Tibial nerve (tissue), 4 donors: ENCODE data around the gene CPNE6.

Experiments used
- CTCF ChIP-seq, 5 experiments: fragments of 200-600 bp in 3 of 5; fragments of 450-650 bp in 2 of 5; sonication (generic) in 3 of 5; IDR thresholded peaks; one replicate each; pipeline ENCODE4 v1.5.1; 2016 to 2019; ENCODE audit warnings: antibody characterized with exemption in 5 of 5, mild to moderate bottlenecking in 3 of 5, moderate library complexity in 2 of 5
- EP300 ChIP-seq, 2 donors: sonication (generic); formaldehyde crosslinking; IDR thresholded peaks; one replicate each; pipeline ENCODE4 v1.6.1; 2017; ENCODE audit warnings: antibody characterized with exemption in 2 of 2, mild to moderate bottlenecking in 1 of 2
- POLR2A ChIP-seq, 2 donors: fragments of 450-650 bp; IDR thresholded peaks; one replicate each; pipeline ENCODE4 v1.6.1; 2017; ENCODE audit warnings: antibody characterized with exemption in 2 of 2, mild to moderate bottlenecking in 2 of 2, moderate library complexity in 2 of 2

GRCh38 chr14:24113379-24113800, 42.0 kb downstream of the CPNE6 start:
- TF ChIP-seq POLR2A (IDR thresholded peaks at IDR 0.05) (no peak), CTCF (IDR thresholded peaks at IDR 0.05) (no peak), EP300 (IDR thresholded peaks at IDR 0.05) (no peak)
